Transverse colon (tissue), 4 donors: Measurements from ENCODE around the gene RAPGEF4. TPM values are rescaled to one million over a fixed set of nuclear protein-coding genes. Genes with fewer than 3 reads are reported as not detected.

Source experiments
- DNase-seq: peaks from one replicate; pipeline ENCODE4 v3.0.0-alpha.2; 2019
- H3K27ac ChIP-seq, 4 donors: fragments of 200-600 bp; sonication (generic); 2 replicates each; pipeline ENCODE4 v1.5.1; 2016 to 2018; ENCODE audit warnings: inconsistent platforms in 4 of 4
- H3K27me3 ChIP-seq: fragments of 200-600 bp; sonication (generic); 2 replicates; pipeline ENCODE4 v1.5.1; 2017; ENCODE audit warnings: inconsistent platforms
- H3K36me3 ChIP-seq, 4 donors: fragments of 200-600 bp; sonication (generic); 2 replicates each; pipeline ENCODE4 v1.5.1; 2017 to 2019; ENCODE audit warnings: inconsistent platforms in 4 of 4
- H3K4me1 ChIP-seq, 4 donors: fragments of 200-600 bp; sonication (generic); 2 replicates each; pipeline ENCODE4 v1.5.1; 2017 to 2020; ENCODE audit warnings: inconsistent platforms in 4 of 4
- H3K4me3 ChIP-seq, 4 donors: fragments of 200-600 bp; sonication (generic); 1 replicate in 1 of 4; 2 replicates in 3 of 4; pipeline versions ENCODE4 v1.5.1 to v1.6.1; 2017 to 2019; ENCODE audit warnings: inconsistent platforms in 4 of 4
- H3K9me3 ChIP-seq, 2 donors: fragments of 200-600 bp; sonication (generic); 2 replicates each; pipeline ENCODE4 v1.5.1; 2017 to 2019; ENCODE audit warnings: inconsistent platforms in 2 of 2
- CTCF ChIP-seq, 5 experiments: fragments of 200-600 bp in 3 of 5; fragments of 450-650 bp in 2 of 5; sonication (generic) in 3 of 5; IDR thresholded peaks; 1 replicate in 2 of 5; 2 replicates in 3 of 5; pipeline ENCODE4 v1.5.1; 2016 to 2017; ENCODE audit warnings: antibody characterized with exemption in 5 of 5, inconsistent platforms in 3 of 5, mild to moderate bottlenecking in 2 of 5, moderate library complexity in 1 of 5
- EP300 ChIP-seq: sonication (generic); formaldehyde crosslinking; IDR thresholded peaks from one replicate; pipeline ENCODE4 v1.6.1; 2017; ENCODE audit warnings: antibody characterized with exemption, low read depth
- POLR2A ChIP-seq: fragments of 450-650 bp; IDR thresholded peaks from one replicate; pipeline ENCODE4 v1.6.1; 2016; ENCODE audit warnings: antibody characterized with exemption, mild to moderate bottlenecking, moderate library complexity
- POLR2AphosphoS5 ChIP-seq, 3 donors: sonication (generic); formaldehyde crosslinking; IDR thresholded peaks; one replicate each; pipeline ENCODE4 v1.6.1; 2016; ENCODE audit warnings: antibody characterized with exemption in 3 of 3
- WGBS, 2 donors: methylation state at CpG; one replicate each; pipeline ENCODE4 v1.1.5; 2018; ENCODE audit warnings: low coverage in 1 of 2; 5-methylcytosine and 5-hydroxymethylcytosine counted together
- in situ Hi-C, 4 donors: fragments of 200-750 bp; cut with MboI; loops; one replicate each; pipeline versions ENCODE4 v1.15.0 to v1.15.1; 2017; ENCODE audit warnings: low sequenced_read_pairs in 3 of 4, low pct_ligation_motif_present in 1 of 4, low pct_unique_long_range_greater_than_20kb in 1 of 4
- intact Hi-C: fragments of 100-400 bp; cut with DNase I; formaldehyde crosslinking; loops from one replicate; pipeline ENCODE4 v1.15.1; 2023; ENCODE audit warnings: low total_unique reads
- total RNA-seq, 4 donors: library from RNA; depleted of rRNA; stranded (reverse); fragments of >200 nt; gene quantifications; one replicate each; pipeline ENCODE4 v1.1.0, GENCODE V29; 2016

The RAPGEF4 gene
- total RNA-seq, 4 donors from 2014 or later = 1.4 to 12.3 (median 2.2) TPM; not detected in 1

GRCh38 chr2:172953970-172954852 is 218.6 kb downstream of the RAPGEF4 start:
- TF ChIP-seq POLR2AphosphoS5 (IDR thresholded peaks at IDR 0.05) (no peak), CTCF (IDR thresholded peaks at IDR 0.05) (no peak), POLR2A (no peak), EP300 (no peak)
- no peak overlapping the region for H3K27ac ChIP-seq
- no peak overlapping the region for H3K4me3 ChIP-seq
- intact Hi-C loops = no loop called here
- no peaks in the 10 kb centered on the region for H3K9me3 ChIP-seq
- no peaks in the 10 kb centered on the region for H3K36me3 ChIP-seq
- no peaks in the 10 kb centered on the region for H3K27me3 ChIP-seq
- peaks cover 0 to under 1% (median 0%) of the 10 kb centered on the region in 4 donors for H3K4me1 ChIP-seq
- WGBS, 2 donors = 85 to 93% methylated on average over 4 to 5 of the region's 5 CpGs
- in situ Hi-C loops = no loop called here
- DNase-seq = no peak

GRCh38 chr2:172955587-172955986 is 219.9 kb downstream of the RAPGEF4 start:
- H3K4me3 ChIP-seq = no peak overlapping the region
- intact Hi-C loops = no loop called here
- H3K9me3 ChIP-seq = no peaks in the 10 kb centered on the region
- in situ Hi-C loops = no loop called here
- no peak for DNase-seq
- 82 to 98% methylated on average over 7 to 11 of the region's 11 CpGs for WGBS, 2 donors
- TF ChIP-seq POLR2A (no peak), CTCF (IDR thresholded peaks at IDR 0.05) (no peak), POLR2AphosphoS5 (IDR thresholded peaks at IDR 0.05) (no peak), EP300 (no peak)
- H3K27ac ChIP-seq = no peak overlapping the region
- no peaks in the 10 kb centered on the region for H3K4me1 ChIP-seq
- H3K27me3 ChIP-seq = no peaks in the 10 kb centered on the region
- H3K36me3 ChIP-seq = no peaks in the 10 kb centered on the region

- Histone ChIP-seq H3K4me3 (no peak overlapping the region), H3K27me3 (no peaks in the 10 kb centered on the region), H3K27ac (no peak overlapping the region), H3K4me1 (no peaks in the 10 kb centered on the region), H3K9me3 (no peaks in the 10 kb centered on the region), H3K36me3 (no peaks in the 10 kb centered on the region)
- intact Hi-C loops = no loop called here
- TF ChIP-seq POLR2A = no peak
- no peak for TF ChIP-seq EP300
- TF ChIP-seq POLR2AphosphoS5 (IDR thresholded peaks at IDR 0.05) = no peak
- TF ChIP-seq CTCF (IDR thresholded peaks at IDR 0.05) = no peak
- in situ Hi-C loops = no loop called here
- no peak for DNase-seq
These were observed 222.1 kb downstream of the RAPGEF4 start for GRCh38 chr2:172957734-172958133.

GRCh38 chr2:172962082-172962481 is 226.4 kb downstream of the RAPGEF4 start:
- no peaks in the 10 kb centered on the region for H3K36me3 ChIP-seq
- TF ChIP-seq EP300 = no peak
- H3K9me3 ChIP-seq = no peaks in the 10 kb centered on the region
- no peak overlapping the region for H3K4me3 ChIP-seq
- 76 to 100% methylated on average over 1 of the region's 1 CpG for WGBS, 2 donors
- no peak overlapping the region for H3K27ac ChIP-seq
- in situ Hi-C loops (no loop called here), intact Hi-C loops (no loop called here)
- no peaks in the 10 kb centered on the region for H3K27me3 ChIP-seq
- no peaks in the 10 kb centered on the region for H3K4me1 ChIP-seq
- DNase-seq = no peak

- no peak for DNase-seq
- peaks cover 0 to 4% (median 2%) of the 10 kb centered on the region in 4 donors for H3K4me1 ChIP-seq
- no peaks in the 10 kb centered on the region for H3K9me3 ChIP-seq
These were observed 227.2 kb downstream of the RAPGEF4 start for GRCh38 chr2:172962824-172963223.

More at GRCh38 chr2:172962824-172963223, 227.2 kb downstream of the RAPGEF4 start:
- intact Hi-C loops (no loop called here), in situ Hi-C loops (no loop called here)
- Histone ChIP-seq H3K4me3 (no peak overlapping the region), H3K27ac (no peak overlapping the region), H3K36me3 (no peaks in the 10 kb centered on the region), H3K27me3 (no peaks in the 10 kb centered on the region)
- TF ChIP-seq POLR2A = no peak
- no peak for TF ChIP-seq POLR2AphosphoS5 (IDR thresholded peaks at IDR 0.05)
- TF ChIP-seq EP300 = no peak
- TF ChIP-seq CTCF (IDR thresholded peaks at IDR 0.05) = no peak
- WGBS, 2 donors = 50 to 88% methylated on average over 1 to 2 of the region's 2 CpGs
